NOMO-1 treated with DMSO at 0.1 percent for 48 hours (cell line): ENCODE data around the gene NUDT9.
"Not testable (repeated sequence)": the region's sequence is repeated elsewhere in the genome, so short reads cannot be mapped to it uniquely, and the experiment has no call there.

Experiments used
- DNase-seq: peaks from one replicate; lab custom pipeline; 2025; ENCODE audit not compliant: unreplicated experiment; lab: John Stamatoyannopoulos, UW

Gene NUDT9

DNA sequence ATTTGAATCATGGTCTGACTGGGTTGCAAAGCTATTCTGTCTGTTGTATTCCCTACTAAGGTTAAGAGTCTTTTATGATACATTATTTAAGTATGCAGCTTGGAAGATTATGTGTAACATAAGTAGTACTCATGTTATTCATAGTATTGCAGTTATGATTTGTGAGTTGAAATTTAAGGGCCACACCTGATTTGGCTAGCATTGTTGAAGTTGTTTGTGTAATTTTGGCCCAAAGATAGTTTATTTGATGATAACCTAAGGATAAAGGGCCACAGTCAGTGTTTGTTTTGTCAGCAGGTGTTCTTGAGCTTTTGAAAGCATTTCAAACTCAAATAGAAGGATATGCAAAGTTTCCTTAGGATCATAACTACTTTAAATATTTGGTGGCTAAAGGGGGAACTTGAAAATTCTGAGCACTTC lies 38.9 kb downstream of the NUDT9 start:
- no peak for DNase-seq

DNA sequence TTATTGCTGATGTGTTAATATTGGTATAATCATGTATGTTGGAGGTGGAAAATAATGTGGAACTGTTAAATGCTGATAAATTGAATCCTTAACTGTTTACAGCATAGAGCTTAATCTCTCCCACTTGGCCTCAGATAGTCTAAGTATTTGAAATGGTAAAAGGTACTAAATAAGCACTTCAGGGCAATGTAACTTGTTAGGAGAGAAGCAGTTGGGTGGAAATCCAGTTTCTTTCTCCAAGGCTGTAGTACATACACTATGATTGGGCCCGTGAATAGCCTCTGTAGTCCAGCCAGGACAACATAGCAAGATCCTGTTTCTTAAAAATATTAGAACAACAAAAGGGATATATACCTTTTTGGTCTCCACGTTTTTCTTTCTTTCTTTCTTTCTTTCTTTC lies 39.7 kb downstream of the NUDT9 start:
- no peak for DNase-seq

DNA sequence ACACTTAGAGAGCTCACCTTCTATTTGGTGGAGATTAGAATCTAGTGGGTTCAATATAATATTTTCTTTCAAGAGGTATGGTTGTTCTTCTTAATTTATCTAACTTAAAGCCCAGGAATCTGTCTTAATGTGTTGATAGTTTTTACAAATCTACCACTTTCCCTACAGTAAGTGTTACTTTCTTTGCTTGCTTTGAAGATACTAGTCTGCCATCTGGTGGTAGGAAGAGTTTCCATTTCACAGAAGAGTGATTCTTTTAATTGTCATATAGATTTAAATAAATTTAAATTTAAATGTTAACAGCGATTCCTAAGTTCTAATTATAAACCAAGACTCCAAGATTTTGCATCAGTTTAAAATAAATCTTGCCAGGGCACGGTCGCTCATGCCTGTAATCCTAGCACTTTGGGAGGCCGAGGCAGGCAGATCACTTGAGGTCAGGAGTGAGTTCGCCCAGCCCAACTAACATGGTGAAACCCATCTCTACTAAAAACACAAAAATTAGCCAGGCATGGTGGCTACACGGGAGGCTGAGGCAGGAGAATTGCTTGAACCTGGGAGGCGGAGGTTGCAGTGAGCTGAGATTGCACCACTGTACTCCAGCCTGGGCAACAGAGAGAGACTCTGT lies 43.5 kb downstream of the NUDT9 start:
- DNase-seq: peak; percentile 47

DNA sequence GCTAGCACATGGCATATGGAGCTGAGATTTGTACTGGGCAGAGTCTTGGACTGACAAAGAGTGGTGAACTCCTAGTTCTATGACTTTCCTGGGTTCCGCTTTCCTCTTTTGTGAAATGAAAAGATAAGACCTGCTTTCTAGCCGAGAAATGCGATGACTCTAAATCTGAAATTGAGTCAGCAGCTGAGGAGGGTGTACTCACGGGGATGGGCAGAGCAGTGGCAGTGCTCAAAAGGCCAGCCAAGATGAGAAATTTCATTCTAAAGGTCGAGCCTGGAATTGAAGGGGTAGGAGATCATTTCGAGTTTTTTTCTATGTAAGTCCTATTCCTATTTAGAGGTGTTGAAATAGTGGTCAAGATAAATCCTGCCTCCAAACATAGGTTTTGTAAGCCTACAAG lies 47.0 kb downstream of the NUDT9 start:
- DNase-seq: no peak

DNA sequence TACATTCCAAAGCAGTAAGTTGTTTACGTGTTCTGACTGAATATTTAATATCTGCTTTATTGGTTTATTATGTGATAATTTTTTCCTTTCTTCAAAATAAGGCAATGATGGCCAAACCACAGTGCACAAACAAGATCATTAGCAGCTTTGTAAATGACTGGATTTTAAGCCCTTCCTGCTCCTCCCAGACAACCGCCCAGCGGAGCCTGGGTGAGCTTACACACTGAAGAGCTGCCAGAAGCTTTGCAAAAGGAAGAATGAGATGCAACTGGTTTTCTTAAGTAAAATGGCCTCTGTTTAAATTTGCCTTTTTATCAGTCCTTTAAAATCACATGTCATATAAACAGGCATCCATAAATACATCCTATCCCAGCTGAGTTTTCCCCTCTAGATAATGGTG lies 54.6 kb downstream of the NUDT9 start:
- DNase-seq: no peak

DNA sequence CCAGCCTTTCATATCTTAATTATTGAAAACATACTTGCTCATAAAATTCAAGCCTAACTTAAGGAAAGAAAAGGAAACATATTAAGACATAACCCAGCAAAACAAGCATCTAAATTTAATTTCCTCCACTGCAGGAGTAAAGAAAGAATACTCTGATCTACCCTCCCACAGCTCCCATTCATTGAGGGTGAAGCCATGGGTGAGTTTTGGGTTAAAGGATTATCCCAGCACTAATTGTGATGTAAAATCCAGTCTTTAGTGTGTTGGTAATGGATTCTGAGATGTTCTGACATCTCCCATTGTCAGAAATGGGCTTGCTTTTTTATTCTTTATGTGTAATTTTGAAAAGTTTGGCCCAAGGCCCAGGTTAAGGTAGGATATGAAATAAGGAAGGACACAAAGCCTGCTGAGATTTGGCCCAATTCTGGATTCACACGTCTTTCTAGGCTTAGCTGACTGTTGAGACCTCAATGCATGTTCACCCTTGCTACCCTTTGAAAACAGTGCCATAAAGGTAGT lies 56.4 kb downstream of the NUDT9 start:
- no peak for DNase-seq

DNA sequence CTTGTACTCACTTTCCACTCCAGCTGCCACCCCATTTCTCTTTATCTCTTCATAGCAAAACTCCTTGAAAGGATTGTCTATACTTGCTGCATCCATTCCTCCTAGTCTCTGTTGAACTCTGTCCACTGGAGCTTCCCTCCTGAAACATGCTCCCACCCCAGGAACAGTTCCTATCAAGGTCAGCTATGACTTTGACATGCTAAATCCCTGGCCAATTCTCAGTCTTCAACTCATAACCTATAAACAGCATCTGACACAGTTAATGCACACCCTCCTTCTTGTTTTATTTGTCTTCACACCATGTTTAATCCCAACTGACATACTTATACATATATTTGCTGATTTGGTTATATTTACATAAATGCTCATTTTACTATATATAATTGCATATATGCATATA lies 59.0 kb downstream of the NUDT9 start:
- no peak for DNase-seq

DNA sequence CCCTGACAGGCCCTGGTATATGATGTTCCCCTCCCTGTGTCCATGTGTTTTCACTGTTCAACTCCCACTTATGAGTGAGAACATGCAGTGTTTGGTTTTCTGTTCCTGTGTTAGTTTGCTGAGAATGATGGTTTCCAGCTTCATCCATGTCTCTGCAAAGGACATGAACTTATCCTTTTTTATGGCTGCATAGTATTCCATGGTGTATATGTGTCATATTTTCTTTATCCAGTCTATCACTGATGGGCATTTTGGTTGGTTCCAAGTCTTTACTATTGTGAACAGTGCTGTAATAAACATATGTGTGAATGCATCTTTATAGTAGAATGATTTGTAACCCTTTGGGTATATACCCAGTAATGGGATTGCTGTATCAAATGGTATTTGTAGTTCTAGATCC lies 60.9 kb downstream of the NUDT9 start:
- DNase-seq: not testable (repeated sequence)

DNA sequence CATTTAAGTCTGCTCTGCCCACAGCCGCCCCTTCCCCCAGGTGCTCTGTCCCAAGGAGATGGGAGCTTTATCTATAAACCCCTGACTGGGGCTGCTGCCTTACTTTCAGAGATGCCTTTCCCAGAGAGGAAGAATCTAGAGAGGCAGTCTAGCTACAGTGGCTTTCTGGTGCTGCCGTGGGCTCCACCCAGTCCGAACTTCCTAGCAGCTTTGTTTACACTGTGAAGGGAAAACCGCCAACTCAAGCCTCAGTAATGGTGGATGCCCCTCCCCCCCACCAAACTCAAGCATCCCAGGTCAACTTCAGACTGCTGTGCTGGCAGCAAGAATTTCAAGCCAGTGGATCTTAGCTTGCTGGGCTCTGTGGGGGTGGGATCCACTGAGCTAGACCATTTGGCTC lies 66.3 kb downstream of the NUDT9 start:
- not testable (repeated sequence) for DNase-seq

DNA sequence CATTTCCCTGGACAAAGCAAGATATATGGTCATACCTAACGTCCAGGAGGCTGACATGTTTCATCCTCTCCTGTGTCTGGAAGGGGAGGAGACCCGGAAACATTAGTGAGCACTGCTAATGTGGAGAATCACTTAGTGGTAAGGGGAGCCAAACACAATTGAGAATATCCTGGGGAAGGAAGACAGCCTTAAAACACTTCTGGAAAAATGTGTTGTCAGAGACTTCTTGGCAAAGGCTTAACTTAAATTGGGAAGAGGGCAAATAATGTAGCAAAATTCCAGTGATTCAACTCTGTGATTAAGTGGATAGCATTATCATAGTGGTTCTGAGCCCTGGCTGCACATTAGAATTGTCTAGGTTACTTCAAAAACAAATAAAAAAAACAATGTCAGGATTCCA lies 67.3 kb downstream of the NUDT9 start:
- no peak for DNase-seq

DNA sequence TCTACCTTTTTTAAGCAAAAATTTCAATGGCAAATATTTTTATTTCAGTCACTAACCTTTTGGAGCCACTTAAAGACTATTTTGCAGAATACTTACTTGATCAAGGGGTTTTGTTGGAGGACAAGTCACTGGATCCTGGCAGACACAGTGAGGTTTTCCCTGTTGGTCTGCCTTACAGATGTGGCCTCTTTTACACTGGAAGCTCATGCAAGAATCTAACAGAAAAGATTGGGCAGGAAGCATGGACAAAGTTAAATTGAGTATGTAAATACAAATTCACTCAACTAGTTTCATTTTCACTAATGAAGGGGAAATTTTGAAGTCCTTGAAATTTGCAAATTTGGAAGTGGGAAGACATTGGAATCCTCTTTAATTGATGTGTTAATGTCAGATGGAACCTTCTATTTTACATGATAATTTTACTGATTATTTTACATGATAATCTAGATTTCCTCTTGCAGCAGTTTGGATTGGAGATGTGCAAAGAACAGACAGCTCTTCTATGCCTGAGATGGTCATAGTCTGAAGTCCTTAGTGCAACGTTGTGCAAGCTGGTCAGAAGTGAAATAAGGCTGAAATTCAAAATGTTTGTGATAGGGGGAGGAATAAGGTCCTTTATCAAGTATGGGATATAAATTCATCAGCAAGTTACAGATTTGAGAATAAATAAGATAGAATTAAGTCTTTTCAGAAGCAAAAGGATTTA lies 68.4 kb downstream of the NUDT9 start:
- no peak for DNase-seq

DNA sequence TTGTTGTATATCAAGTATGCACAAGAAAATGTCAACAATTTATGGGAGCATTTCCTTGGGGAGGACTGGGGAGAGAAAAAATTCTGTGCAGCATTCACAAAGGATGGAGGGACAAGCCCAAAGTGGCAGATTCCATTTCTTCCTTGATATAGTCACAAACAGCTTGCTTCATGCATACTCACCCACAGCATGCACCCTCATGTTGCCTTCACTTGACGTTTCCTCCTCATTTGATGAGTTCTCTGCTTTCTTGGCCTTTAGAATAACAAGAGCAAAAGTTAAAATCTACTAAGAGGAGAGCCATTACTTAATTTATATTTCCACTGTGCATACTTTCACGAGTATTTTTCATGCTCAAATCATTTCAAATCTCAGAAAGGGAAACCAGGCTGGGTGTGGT lies 69.1 kb downstream of the NUDT9 start:
- DNase-seq: no peak

DNA sequence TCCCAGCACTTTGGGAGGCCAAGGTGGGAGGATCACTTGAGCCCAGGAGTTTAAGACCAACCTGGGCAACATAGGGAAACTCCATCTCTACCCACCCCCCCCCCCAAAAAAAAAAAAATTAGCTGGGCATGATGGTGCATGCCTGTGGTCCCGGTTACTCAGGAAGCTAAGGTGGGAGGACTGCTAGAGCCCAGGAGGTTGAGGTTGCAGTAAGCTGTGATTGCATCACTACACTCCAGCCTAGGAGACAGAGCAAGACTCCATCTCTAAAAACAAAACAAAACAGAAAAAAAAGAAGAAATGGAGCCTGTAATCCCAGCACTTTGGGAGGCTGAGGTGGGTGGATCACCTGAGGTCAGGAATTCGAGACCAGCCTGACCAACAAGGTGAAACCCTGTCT lies 69.5 kb downstream of the NUDT9 start:
- DNase-seq: not testable (repeated sequence)

DNA sequence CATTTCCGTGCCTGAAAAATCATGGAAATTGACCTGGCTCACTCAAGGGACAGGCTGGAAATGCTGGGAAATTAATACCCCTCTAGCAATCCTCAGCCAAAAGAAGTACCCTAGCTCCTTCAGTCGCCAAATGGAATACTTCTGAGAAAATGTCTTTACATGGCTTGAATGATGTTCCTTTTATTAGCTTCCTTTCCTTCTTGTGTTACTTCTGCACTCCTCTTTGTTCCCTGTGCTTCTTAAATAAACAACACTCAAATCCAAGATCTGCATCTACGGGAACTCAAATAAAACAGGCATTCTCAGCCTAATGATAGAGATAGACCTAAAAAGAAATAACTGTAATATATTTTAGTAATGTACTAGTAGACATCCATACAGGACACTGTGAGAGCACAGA lies 70.7 kb downstream of the NUDT9 start:
- DNase-seq: no peak

DNA sequence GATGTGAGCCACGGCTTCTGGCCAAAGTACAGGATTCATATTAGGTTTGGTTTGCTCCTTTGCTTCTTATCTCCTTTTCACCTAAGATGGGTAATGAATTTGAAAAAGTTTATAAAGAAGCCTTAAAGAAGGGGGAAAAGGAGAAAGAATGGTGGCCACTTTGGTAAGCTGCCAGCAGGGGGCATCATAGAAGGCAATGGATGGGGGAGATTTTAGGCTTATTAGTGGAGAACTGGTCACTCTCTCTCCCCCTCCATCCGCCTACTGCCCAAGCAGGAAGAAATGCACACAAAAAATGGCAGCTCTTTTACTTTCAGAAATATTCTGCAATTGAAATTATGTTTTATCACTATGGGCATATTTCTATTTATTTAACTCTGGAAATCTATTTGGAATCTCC lies 74.8 kb downstream of the NUDT9 start:
- DNase-seq: no peak

DNA sequence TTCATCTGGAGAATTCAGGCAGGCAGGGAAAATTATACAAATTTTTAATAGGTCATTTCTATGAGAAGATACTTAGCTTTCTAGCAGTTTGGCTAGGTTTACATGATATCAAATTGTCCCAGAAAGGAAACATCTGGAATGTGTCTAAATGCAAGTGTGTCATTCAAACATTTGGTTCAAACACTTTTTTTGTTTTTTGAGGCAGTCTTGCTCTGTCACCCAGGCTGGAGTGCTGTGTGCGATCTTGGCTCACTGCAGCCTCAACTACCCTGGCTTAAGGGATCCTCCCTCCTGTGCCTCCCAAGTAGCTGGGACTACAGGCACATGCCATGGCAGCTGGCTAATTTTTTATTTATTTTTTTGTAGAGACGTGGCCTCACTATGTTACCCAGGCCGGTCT lies 75.2 kb downstream of the NUDT9 start:
- DNase-seq: no peak

DNA sequence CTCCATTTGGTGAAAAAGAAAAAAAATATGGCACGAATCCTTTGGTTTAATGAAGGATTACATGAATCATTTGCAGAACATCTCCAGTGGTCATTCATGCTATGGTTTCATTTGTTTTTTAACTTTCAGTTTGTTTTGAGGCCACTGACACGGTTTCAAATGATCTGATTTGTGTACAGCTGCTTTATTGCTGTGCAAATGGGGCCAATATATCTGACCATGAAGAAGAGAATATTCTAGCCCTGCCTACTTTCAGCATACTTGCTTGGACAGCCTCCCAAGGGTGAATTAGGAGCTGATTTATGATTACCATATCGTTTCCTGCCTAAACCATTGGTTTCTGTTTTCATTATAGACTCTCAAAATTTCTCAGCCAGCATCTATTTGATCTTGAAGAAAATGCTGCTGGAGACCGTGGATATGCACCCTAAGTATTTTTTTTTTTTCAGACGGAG lies 76.1 kb downstream of the NUDT9 start:
- no peak for DNase-seq

DNA sequence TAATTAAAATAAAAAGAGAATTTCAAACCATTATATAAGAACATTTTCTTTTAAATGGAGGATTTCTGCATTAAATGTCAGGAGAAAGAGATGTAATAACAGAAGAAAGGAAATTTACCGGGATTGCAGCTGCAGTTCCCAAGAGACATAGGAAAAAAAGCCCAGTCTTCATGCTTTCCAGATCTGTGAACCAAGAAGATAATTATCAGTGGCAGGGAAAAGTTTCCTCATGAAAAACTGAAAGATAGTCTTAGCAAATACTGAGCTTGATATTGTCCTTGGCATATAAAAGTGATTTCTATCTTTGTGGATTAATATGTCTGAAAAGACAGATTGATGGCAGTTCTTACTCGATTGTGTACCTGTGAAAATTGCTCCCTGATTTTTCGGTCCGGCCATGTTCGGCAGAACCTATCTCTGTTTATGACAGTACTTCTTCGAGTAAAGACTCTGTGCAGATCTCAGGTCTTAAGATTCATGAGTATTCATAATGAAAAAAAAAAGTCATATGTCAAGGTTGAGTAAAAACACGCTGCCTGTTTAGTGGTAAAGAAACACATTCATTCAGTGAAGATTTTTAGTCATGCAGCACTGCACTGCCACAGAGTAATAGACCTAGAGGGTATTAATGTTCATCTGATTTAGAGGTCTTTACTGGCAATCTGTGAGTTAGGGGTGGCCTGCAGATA lies 77.2 kb downstream of the NUDT9 start:
- DNase-seq: no peak

DNA sequence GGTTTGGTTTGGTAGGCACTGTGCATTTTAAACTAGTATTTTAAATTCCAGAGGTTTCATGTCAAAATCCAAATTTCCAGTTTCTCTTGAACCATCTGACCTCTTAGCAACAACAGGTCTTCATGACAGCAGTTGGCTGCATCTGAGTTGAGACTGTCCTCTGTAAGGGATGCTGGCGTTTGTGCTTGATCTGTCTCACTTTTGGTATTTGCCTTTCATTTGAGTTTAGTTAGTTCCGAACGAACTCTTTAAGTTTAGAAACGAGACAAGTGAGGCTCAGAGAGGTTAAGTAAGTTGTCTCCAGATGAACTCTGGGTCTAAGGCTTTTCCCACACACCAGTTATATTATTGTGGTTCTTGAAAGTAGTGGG lies 77.7 kb downstream of the NUDT9 start:
- DNase-seq: no peak

DNA sequence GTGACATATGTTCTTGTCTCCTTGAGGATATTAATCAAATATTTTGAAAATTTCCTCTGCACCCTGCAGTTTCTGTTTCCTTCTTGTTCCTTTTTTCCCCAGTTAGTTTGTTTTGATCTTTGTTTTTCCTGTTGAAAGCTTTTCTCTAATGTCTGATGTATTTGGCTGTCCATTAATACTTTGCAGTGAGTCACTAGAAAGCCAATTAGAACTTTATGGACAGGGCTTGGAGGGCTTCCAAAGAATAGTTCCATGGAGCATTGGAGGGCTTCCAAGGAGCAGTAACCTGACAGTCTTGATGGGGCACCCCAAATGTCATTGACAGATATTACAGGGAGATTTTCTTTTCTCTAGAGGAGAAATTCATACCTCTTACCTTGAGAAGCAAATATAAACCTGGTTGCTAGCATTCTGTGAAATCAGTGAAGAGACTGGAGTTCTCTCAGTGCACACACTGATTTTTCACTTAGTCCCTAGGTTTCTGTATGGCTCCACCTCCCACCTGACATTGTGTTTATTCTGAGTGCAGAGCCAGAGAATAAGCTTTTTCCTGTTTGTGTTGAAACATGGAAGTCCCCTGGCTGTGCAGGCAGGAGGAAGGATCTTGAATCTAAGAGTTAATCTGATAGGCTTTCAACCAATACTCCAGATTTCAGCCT lies 80.3 kb downstream of the NUDT9 start:
- no peak for DNase-seq

DNA sequence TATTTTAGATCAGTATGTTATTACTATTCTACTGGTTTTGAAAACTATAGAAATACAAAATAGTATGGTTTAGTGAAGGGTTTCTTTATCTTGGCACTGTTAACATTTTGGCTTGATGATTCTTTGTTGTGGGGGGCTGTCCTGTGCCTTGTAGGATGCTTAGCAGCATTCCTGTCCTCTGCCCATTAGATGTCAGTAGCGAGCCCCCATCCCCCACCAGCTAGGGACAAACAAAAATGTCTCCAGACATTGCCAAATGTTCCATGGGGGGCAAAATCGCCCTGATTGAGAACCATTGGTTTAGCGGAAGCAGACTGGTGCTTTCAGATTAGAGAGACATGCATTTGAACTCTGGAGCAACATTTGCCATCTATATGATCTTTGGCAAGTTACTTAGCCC lies 83.5 kb downstream of the NUDT9 start:
- no peak for DNase-seq
